Measurements from ENCODE around the gene TCEAL1. TPM values are rescaled to one million over a fixed set of nuclear protein-coding genes. Genes with fewer than 3 reads are reported as not detected.
A peak's percentile ranks its signal among the peaks of the same experiment; 100 is the strongest.

The TCEAL1 gene
- total RNA-seq, 1 experiment from 2014 or later, result not detected

DNA sequence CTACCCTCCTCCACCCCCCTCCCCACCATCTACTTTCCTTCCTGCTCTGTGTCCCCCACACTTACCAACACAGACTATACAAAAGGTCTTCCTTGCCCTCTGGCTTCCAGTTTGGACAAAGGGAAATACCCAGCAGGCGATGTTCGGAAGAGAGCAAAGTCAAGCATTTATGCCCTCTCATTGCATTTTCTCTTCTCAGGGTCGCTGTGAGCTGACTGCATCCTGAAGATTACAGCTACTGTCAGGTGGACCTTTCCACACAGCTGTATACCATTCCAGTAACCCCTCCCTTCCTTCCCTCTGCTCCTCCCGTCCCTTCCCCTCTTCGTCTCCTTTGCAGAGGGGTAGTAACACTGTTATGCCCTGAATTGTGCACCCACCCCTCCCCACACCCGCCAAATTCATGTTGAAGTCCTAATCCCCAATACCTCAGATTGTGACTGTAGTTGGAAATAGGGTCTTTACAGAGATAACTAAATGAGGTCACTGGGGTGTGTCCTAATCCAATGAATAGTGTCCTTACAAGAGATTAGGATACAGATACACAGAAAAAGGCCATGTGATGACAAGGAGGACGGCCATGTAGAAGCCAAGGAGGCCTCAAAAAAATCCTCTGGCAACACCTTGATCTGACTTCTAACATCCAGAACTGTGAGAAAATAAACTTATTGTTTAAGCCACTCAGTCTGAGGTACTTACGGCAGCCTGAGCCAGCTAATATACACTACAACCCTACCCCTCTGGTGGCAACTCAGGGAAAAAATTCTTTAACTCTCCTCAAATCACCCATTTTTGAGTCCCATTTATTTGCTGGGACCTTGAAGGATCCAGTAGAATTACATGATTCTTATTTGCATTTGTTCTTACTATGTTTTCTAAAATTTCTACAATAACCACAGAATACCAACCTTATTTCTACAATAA is 46.0 kb downstream of the TCEAL1 start:
- DNase-seq (ENCODE audit: low read depth, low spot score), result no peak
- H3K9ac ChIP-seq (ENCODE audit: low read length), result no peak overlapping the region
- H4K20me1 ChIP-seq (ENCODE audit: insufficient read depth), result no peaks in the 10 kb centered on the region
- no peak overlapping the region for H3K27ac ChIP-seq (ENCODE audit: low read depth, low read length)
- no peaks in the 10 kb centered on the region for H3K4me1 ChIP-seq (ENCODE audit: control insufficient read depth in 1 of 2, insufficient read depth in 2 of 2, low read length in 2 of 2)
- no peak overlapping the region for H3K4me3 ChIP-seq (replicated peaks in 1 of 2; ENCODE audit: low read depth in 1 of 2, low read length in 2 of 2)
- no peaks in the 10 kb centered on the region for H3K9me2 ChIP-seq (ENCODE audit: insufficient read depth)
- H3K4me2 ChIP-seq (ENCODE audit: low read length), result no peak overlapping the region
- no peak overlapping the region for H2AFZ ChIP-seq (ENCODE audit: low read depth, low read length, poor library complexity, severe bottlenecking)
- no TSS peak for BruUV-seq (replicated peaks)
- ChIA-PET CTCF (no interaction called here), POLR2A (no interaction called here), RAD21 (ENCODE audit: low non-redundant PET in 1 of 2, low total read pairs in 2 of 2, uncharacterized antibody in 2 of 2, unreplicated experiment in 2 of 2) (no interaction called here)
- H3K79me2 ChIP-seq (ENCODE audit: insufficient read depth, low read length), result peaks cover 13% of the 10 kb centered on the region; the same call in 1 of the 2 replicates
- H3K36me3 ChIP-seq (ENCODE audit: control insufficient read depth in 1 of 2, insufficient read depth in 2 of 2, low read length in 2 of 2), result peaks cover 12 to 15% of the 10 kb centered on the region in 2 experiments
- TF ChIP-seq JUND (IDR thresholded peaks at IDR 0.05) (no peak), CBX3 (IDR thresholded peaks at IDR 0.05; ENCODE audit: low read depth) (no peak), CEBPB (IDR thresholded peaks at IDR 0.05; ENCODE audit: low read depth) (no peak), POLR2A (IDR thresholded peaks at IDR 0.05; ENCODE audit: borderline replicate concordance, extremely low read depth, insufficient read depth, insufficient read length) (no peak), ZFX (IDR thresholded peaks at IDR 0.05) (no peak), TCF7L2 (IDR thresholded peaks at IDR 0.05; ENCODE audit: borderline replicate concordance, extremely low read depth, insufficient read depth, insufficient read length) (no peak), SP1 (IDR thresholded peaks at IDR 0.05; ENCODE audit: low read depth) (no peak), ZNF274 (IDR thresholded peaks at IDR 0.05; ENCODE audit: low read depth, low read length) (no peak), EZH2 (IDR thresholded peaks at IDR 0.05) (no peak), POLR2AphosphoS5 (IDR thresholded peaks at IDR 0.05; ENCODE audit: low read depth, low read length) (no peak), FOSL1 (IDR thresholded peaks at IDR 0.05; ENCODE audit: low read depth) (no peak), SIN3A (IDR thresholded peaks at IDR 0.05; ENCODE audit: low read depth) (no peak), RAD21 (IDR thresholded peaks at IDR 0.05; ENCODE audit: low read depth) (no peak), ELF1 (IDR thresholded peaks at IDR 0.05; ENCODE audit: borderline replicate concordance, low read depth) (no peak), MAX (IDR thresholded peaks at IDR 0.05) (no peak), CTCF (IDR thresholded peaks at IDR 0.05 in 2 of 3, conservative IDR thresholded peaks at IDR 0.05 in 1 of 3; ENCODE audit: borderline replicate concordance in 1 of 3, insufficient read depth in 1 of 3, low read depth in 2 of 3, low read length in 2 of 3) (no peak), SRF (IDR thresholded peaks at IDR 0.05; ENCODE audit: low read depth) (no peak)
- TF ChIP-seq, protein P1, sequence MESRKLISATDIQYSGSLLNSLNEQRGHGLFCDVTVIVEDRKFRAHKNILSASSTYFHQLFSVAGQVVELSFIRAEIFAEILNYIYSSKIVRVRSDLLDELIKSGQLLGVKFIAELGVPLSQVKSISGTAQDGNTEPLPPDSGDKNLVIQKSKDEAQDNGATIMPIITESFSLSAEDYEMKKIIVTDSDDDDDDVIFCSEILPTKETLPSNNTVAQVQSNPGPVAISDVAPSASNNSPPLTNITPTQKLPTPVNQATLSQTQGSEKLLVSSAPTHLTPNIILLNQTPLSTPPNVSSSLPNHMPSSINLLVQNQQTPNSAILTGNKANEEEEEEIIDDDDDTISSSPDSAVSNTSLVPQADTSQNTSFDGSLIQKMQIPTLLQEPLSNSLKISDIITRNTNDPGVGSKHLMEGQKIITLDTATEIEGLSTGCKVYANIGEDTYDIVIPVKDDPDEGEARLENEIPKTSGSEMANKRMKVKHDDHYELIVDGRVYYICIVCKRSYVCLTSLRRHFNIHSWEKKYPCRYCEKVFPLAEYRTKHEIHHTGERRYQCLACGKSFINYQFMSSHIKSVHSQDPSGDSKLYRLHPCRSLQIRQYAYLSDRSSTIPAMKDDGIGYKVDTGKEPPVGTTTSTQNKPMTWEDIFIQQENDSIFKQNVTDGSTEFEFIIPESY (IDR thresholded peaks at IDR 0.05; ENCODE audit: extremely low read depth, insufficient replicate concordance, low read length), result no peak
- TF ChIP-seq, protein P2, sequence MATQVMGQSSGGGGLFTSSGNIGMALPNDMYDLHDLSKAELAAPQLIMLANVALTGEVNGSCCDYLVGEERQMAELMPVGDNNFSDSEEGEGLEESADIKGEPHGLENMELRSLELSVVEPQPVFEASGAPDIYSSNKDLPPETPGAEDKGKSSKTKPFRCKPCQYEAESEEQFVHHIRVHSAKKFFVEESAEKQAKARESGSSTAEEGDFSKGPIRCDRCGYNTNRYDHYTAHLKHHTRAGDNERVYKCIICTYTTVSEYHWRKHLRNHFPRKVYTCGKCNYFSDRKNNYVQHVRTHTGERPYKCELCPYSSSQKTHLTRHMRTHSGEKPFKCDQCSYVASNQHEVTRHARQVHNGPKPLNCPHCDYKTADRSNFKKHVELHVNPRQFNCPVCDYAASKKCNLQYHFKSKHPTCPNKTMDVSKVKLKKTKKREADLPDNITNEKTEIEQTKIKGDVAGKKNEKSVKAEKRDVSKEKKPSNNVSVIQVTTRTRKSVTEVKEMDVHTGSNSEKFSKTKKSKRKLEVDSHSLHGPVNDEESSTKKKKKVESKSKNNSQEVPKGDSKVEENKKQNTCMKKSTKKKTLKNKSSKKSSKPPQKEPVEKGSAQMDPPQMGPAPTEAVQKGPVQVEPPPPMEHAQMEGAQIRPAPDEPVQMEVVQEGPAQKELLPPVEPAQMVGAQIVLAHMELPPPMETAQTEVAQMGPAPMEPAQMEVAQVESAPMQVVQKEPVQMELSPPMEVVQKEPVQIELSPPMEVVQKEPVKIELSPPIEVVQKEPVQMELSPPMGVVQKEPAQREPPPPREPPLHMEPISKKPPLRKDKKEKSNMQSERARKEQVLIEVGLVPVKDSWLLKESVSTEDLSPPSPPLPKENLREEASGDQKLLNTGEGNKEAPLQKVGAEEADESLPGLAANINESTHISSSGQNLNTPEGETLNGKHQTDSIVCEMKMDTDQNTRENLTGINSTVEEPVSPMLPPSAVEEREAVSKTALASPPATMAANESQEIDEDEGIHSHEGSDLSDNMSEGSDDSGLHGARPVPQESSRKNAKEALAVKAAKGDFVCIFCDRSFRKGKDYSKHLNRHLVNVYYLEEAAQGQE (IDR thresholded peaks at IDR 0.05; ENCODE audit: low read depth), result no peak
- TF ChIP-seq, protein P3, sequence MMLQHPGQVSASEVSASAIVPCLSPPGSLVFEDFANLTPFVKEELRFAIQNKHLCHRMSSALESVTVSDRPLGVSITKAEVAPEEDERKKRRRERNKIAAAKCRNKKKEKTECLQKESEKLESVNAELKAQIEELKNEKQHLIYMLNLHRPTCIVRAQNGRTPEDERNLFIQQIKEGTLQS (IDR thresholded peaks at IDR 0.05), result no peak
- intact Hi-C loops (cut with micrococcal nuclease), result loop anchor here (10.0 kb wide), 1 partner anchor 90 kb away; the partner anchor contains the start of gene TCEAL4
- peak; percentile 38; the same call in 1 of the 2 replicates for ATAC-seq
- H3K9me3 ChIP-seq (ENCODE audit: control insufficient read depth in 1 of 2, insufficient read depth in 1 of 2, low read depth in 1 of 2, low read length in 2 of 2), result no peaks in the 10 kb centered on the region
- H3K27me3 ChIP-seq (ENCODE audit: insufficient read depth, low read length), result no peaks in the 10 kb centered on the region
